Activated CD8-positive, alpha-beta memory T cell treated with anti-CD3 and anti-CD28 coated beads, Interleukin-2, amount 10 ng/mL, durations not matched to agents 7 days and 5 days (primary cell): Measurements from ENCODE around the gene TIGD2. TPM values are rescaled to one million over a fixed set of nuclear protein-coding genes. Genes with fewer than 3 reads are reported as not detected.
A peak's percentile ranks its signal among the peaks of the same experiment; 100 is the strongest.

Source experiments
- ATAC-seq: fragments of 150-1000 bp; cut with Tn5 transposase; one replicate; pipeline ENCODE4 v1.10.0; 2021; ENCODE audit warnings: moderate library complexity
- CTCF ChIA-PET: fragments of 350-600 bp; sonication (Branson Sonifier 250); formaldehyde crosslinking; loops from one replicate; lab custom pipeline; 2021; ENCODE audit warnings: antibody characterized with exemption; lab: Charles Lee
- DNase-seq: peaks from one replicate; pipeline ENCODE4 v3.0.0-alpha.2; 2020
- H3K27ac Mint-ChIP-seq: one replicate; pipeline ENCODE4 v1.8.0; 2021; ENCODE audit warnings: mild to moderate bottlenecking, mixed read lengths
- H3K27me3 Mint-ChIP-seq: one replicate; pipeline ENCODE4 v1.8.0; 2021; ENCODE audit warnings: mixed read lengths
- H3K36me3 Mint-ChIP-seq: one replicate; pipeline ENCODE4 v1.8.0; 2021; ENCODE audit warnings: mild to moderate bottlenecking, mixed read lengths
- H3K4me1 Mint-ChIP-seq: one replicate; pipeline ENCODE4 v1.8.0; 2021; ENCODE audit warnings: mixed read lengths
- H3K4me3 Mint-ChIP-seq: one replicate; pipeline ENCODE4 v1.8.0; 2021; ENCODE audit warnings: mild to moderate bottlenecking, moderate library complexity, mixed read lengths
- H3K9me3 Mint-ChIP-seq: one replicate; pipeline ENCODE4 v1.8.0; 2022; ENCODE audit warnings: low read depth, mixed read lengths
- total RNA-seq, 2 experiments: library from RNA; stranded (reverse); gene quantifications; one replicate each; pipeline ENCODE4 v1.2.3, GENCODE V29; 2021

Gene TIGD2
- total RNA-seq, 2 experiments from 2014 or later, result 3.7 to 4.6 TPM

DNA sequence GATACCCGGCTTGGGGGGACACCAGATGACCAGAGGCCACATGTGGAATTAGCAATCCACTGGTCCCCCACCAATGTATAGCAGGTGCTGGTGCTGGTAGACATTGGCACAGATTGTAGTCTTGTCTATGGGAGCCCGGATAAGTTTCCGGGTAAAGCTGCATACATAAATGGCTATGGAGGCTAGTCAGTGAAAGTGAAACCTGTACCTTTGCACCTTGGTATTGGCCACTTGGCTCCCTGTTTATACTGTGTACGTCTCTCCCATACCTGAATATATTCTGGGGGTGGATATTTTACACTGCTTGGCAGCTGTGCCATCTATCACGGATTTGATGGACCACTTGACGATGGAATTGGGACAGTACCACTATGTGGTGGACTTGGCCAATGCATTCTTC lies 5.6 kb upstream of the TIGD2 start:
- Mint-ChIP-seq H3K4me1 (peaks cover 8% of the 10 kb centered on the region), H3K36me3 (no peaks in the 10 kb centered on the region), H3K27me3 (peaks cover 23% of the 10 kb centered on the region), H3K4me3 (no peak overlapping the region), H3K27ac (no peak overlapping the region), H3K9me3 (peaks cover 2% of the 10 kb centered on the region)
- CTCF ChIA-PET, result no interaction called here
- no peak for DNase-seq
- no peak for ATAC-seq

DNA sequence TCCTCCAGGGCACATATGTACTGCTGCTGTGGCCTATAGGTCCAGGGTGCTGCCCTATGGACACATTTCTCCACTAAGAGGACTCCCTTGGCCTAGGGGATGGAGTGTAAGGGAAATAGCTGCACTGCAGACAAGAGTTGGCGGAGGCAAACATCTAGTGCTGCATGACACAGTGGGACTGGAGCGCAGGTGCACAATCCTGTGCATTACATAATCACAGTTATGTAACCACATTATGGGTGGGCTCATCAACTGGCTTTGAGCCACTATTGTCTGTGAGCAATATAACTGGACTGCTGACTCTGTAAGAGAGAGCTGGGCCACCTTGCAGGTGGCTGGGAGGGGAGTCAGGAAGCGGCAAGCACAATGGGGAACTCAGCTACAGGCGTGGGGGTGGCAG lies 3.2 kb upstream of the TIGD2 start:
- Mint-ChIP-seq H3K4me1 (peaks cover 18% of the 10 kb centered on the region), H3K27me3 (peaks cover 27% of the 10 kb centered on the region), H3K9me3 (peaks cover 2% of the 10 kb centered on the region), H3K36me3 (peaks cover 7% of the 10 kb centered on the region), H3K4me3 (no peak overlapping the region), H3K27ac (no peak overlapping the region)
- no peak for ATAC-seq
- no peak for DNase-seq
- CTCF ChIA-PET, result no interaction called here

DNA sequence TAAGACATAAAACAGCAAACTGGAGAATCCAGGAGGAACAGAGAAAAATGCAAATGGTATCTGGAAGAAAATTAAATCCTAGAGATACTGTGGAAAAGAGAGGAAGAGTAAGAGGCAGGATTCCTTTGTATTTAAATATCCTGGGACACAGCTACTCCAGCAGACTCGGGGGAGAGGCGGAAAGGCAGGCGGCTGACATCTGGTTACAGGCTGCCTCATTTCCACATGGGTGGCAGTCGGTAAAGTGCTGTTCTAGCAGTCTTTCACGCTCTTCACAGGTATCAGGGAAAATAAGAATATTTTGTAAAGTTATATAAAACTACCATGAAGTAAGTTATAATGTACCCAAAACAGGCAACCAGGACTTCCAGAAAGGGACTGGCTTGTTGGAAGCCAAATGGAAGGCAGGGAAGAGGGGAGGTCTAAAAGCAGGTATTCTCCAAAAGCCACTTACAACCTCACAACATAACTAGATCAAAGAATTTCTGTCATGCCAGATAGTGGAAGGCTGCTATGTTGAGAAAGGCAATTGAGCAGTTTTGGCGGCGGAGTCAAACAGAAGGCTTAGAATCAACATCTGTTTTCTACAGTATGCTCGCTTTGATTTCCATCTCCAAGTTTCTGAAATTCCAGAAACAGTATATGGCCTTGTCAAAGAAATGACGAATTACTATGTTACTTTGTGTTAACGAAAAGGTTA lies 1.3 kb upstream of the TIGD2 start:
- ATAC-seq (no peak), DNase-seq (no peak)
- peaks cover 11% of the 10 kb centered on the region for H3K36me3 Mint-ChIP-seq
- H3K4me3 Mint-ChIP-seq, result peak overlapping the region; percentile 79
- peaks cover 2% of the 10 kb centered on the region for H3K9me3 Mint-ChIP-seq
- CTCF ChIA-PET, result interaction anchor here (0.9 kb wide), 1 partner anchor 286 kb away, joined by 3 read pairs; no protein-coding TSS in a partner anchor
- peaks cover 25% of the 10 kb centered on the region for H3K27me3 Mint-ChIP-seq
- no peak overlapping the region for H3K27ac Mint-ChIP-seq
- peaks cover 20% of the 10 kb centered on the region for H3K4me1 Mint-ChIP-seq

DNA sequence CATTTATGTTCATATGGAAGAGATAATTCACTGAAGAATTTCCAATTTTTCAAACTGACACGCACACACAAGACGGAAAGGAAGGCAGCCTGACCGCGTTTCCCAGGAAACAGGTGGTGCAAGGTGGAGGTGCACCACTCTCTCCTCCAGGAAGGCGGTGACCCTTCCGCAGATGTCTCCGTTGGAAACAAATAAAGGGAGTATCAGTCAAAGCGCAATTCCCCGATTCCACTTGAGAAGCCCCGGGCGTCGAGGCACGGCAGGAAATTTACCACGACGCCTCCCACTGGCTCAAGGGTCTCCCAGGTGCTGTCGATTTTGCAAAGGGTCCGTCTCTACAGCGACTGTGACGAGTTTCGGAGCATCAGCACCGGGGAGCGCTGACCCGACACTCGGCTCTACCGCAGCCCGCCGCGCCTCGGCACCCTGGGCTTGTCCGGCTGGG lies 770 bp upstream of the TIGD2 start:
- no peak for ATAC-seq
- Mint-ChIP-seq H3K36me3 (peaks cover 11% of the 10 kb centered on the region), H3K27ac (no peak overlapping the region), H3K9me3 (peaks cover 2% of the 10 kb centered on the region), H3K4me3 (peak overlapping the region; percentile 79), H3K4me1 (peaks cover 20% of the 10 kb centered on the region), H3K27me3 (peaks cover 25% of the 10 kb centered on the region)
- CTCF ChIA-PET, result interaction anchor here (0.9 kb wide), 1 partner anchor 287 kb away, joined by 3 read pairs; no protein-coding TSS in a partner anchor
- peak; percentile 36 for DNase-seq

DNA sequence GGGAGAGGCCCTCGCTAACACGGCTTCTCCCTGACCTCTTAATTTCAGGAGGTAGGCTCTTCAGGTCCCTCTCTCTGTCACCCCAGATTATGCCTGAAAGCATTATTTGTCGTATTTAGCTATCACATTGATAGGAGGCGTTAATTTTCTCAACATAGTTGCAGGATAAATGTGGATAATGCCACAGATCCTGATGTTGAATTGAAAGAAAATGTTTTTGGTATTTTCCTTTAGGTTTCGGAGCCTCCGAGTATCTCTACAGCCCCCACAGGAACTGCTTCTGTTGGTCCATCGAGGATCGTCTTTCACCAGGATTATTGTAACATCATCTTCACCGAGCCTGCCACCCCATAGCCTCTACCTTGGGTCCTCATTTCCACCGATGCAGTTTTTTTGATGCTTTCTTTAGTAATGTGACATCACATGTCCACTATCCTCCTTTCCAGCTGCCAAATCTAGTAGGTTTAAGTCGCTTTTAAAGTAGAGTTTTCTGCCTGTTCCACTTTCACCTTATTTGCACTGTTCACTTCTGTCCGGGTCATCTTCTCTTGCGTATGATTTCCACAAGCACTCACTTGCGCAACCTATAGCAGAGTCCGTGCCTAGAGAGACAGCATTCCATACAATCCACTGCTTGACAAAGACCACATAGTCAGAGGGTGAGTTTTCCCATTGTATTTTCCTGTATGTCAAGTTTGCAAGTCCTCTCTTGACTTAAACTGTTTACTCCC lies 665 bp downstream of the TIGD2 start:
- no peak for ATAC-seq
- Mint-ChIP-seq H3K27ac (peak overlapping the region; percentile 60), H3K4me1 (peaks cover 20% of the 10 kb centered on the region), H3K9me3 (peaks cover 2% of the 10 kb centered on the region), H3K27me3 (peaks cover 25% of the 10 kb centered on the region), H3K4me3 (peak overlapping the region; percentile 79), H3K36me3 (peaks cover 11% of the 10 kb centered on the region)
- DNase-seq, result no peak
- CTCF ChIA-PET, result interaction anchor here (1.0 kb wide), 1 partner anchor 294 kb away, joined by 3 read pairs; no protein-coding TSS in a partner anchor

DNA sequence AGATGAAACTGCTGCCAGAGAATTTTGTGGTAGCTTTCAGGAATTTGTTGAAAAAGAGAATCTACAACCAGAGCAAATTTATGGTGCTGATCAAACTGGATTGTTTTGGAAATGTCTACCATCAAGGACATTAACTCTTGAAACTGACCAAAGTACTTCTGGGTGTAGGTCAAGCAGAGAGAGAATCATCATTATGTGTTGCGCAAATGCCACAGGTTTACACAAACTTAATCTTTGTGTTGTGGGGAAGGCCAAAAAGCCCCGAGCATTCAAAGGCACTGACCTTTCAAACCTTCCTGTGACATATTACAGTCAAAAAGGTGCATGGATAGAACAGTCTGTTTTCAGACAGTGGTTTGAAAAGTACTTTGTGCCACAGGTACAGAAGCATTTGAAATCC lies 2.1 kb downstream of the TIGD2 start:
- ATAC-seq, result no peak
- Mint-ChIP-seq H3K4me1 (peaks cover 20% of the 10 kb centered on the region), H3K36me3 (peaks cover 11% of the 10 kb centered on the region), H3K27me3 (peaks cover 21% of the 10 kb centered on the region), H3K27ac (no peak overlapping the region), H3K4me3 (no peak overlapping the region), H3K9me3 (no peaks in the 10 kb centered on the region)
- CTCF ChIA-PET, result no interaction called here
- DNase-seq, result no peak

DNA sequence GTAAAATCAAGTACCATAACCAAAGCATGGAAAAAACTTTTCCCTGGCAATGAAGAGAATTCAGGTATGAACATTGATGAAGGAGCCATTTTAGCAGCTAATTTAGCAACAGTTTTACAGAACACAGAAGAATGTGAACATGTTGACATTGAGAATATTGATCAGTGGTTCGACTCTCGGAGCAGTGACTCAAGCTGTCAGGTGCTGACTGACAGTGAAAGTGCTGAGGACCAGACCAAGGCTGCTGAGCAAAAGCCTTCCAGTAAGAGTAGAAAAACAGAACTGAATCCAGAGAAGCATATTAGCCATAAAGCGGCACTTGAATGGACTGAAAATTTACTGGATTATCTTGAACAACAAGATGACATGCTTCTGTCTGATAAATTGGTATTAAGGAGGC lies 2.8 kb downstream of the TIGD2 start:
- H3K4me3 Mint-ChIP-seq, result no peak overlapping the region
- no peak overlapping the region for H3K27ac Mint-ChIP-seq
- peaks cover 20% of the 10 kb centered on the region for H3K4me1 Mint-ChIP-seq
- ATAC-seq (no peak), DNase-seq (no peak)
- H3K27me3 Mint-ChIP-seq, result peaks cover 17% of the 10 kb centered on the region
- no peaks in the 10 kb centered on the region for H3K9me3 Mint-ChIP-seq
- H3K36me3 Mint-ChIP-seq, result peaks cover 11% of the 10 kb centered on the region
- CTCF ChIA-PET, result no interaction called here

DNA sequence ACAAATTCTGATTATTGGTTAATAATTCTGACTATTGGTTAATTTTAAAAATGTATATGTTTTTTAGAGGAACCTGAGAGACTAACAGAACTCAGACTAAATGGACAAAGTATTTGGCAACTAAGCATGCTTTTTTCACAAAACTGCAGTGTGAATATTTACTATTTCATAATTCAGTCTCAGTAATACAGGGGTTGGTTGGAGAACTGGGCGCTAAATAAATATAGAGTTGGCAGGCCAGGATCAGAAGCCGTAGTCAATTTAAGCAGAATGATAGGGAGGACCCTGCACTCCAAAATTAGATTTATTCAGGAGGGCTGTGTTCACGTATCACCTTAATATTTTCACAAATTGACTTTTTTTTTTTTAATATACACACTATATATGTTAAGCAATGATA lies 5.8 kb downstream of the TIGD2 start:
- Mint-ChIP-seq H3K27ac (no peak overlapping the region), H3K4me3 (no peak overlapping the region), H3K9me3 (no peaks in the 10 kb centered on the region), H3K27me3 (no peaks in the 10 kb centered on the region), H3K36me3 (peaks cover 11% of the 10 kb centered on the region), H3K4me1 (peaks cover 10% of the 10 kb centered on the region)
- CTCF ChIA-PET, result no interaction called here
- ATAC-seq, result no peak
- no peak for DNase-seq

DNA sequence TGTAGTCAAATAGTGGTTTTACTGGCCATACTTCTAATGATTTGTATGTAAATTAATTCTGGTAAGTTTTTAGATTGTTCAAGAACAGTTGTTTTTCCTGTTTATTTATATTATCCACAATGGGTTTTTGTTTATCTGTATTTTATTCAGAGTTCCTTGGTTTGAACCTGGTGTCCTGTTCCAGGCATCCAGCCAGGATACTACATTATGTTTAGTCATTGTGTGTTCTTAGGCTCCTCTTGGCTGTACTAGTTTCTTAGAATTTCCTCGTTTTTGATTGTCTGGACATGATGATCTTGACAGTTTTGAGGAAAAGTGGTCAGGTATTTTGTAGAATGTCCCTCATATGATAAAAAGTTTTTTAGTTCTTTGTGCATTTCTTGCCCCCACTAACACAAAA lies 7.8 kb downstream of the TIGD2 start:
- DNase-seq (no peak), ATAC-seq (no peak)
- Mint-ChIP-seq H3K27ac (no peak overlapping the region), H3K27me3 (no peaks in the 10 kb centered on the region), H3K4me1 (no peaks in the 10 kb centered on the region), H3K36me3 (peaks cover 1% of the 10 kb centered on the region), H3K9me3 (no peaks in the 10 kb centered on the region), H3K4me3 (no peak overlapping the region)
- CTCF ChIA-PET, result no interaction called here

DNA sequence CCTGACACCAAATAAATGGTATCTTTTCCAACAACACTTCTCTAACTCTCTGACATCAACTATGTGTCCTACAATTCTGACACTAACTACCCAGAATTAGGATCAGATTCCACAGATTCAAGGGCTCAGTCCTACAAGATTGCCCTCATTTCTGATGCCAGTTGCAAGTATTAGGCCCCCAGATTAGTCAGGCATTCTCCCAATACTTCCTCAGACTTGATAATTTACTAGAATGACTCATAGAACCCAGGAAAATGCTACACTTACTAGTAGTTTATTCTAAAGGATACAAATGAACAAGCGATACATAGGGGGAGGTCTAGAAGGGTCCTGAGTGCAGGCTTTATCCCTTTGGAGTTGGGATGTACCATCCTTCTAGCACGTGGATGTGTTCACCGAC lies 8.5 kb downstream of the TIGD2 start:
- Mint-ChIP-seq H3K27ac (no peak overlapping the region), H3K4me3 (no peak overlapping the region), H3K27me3 (no peaks in the 10 kb centered on the region), H3K36me3 (peaks cover 1% of the 10 kb centered on the region), H3K4me1 (peaks cover 3% of the 10 kb centered on the region), H3K9me3 (no peaks in the 10 kb centered on the region)
- CTCF ChIA-PET, result no interaction called here
- ATAC-seq (no peak), DNase-seq (no peak)

DNA sequence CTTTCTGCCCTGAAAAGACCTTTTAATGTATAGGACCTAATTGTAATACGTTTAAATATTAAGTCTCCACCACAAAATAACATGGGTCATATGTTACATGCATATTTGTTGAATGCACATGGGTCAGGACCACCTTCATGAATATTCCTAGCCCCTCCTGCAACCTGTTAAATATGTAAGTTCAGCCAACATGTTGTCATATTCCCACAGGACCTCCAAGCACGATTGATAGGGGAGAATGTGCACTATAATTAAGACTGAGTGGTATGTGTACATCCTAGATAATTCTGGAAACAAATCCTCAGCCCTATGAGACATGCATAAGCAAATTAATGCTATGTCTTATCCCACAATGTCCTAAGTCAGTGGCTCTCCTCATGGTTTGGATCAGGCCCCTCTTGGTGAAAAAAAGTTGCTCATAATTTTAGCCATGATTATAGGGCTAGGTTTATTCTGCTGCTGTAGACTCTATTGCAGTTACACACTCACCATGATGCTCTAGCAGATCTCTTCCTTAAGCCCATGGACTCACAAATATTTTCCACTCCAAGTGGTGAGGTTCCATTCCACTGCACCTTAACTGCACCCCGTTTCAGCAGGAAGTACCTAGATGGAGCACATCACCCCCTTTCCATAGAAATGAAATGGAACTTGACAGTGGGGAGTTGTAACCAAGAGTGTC lies 10.2 kb downstream of the TIGD2 start:
- H3K4me3 Mint-ChIP-seq, result no peak overlapping the region

DNA sequence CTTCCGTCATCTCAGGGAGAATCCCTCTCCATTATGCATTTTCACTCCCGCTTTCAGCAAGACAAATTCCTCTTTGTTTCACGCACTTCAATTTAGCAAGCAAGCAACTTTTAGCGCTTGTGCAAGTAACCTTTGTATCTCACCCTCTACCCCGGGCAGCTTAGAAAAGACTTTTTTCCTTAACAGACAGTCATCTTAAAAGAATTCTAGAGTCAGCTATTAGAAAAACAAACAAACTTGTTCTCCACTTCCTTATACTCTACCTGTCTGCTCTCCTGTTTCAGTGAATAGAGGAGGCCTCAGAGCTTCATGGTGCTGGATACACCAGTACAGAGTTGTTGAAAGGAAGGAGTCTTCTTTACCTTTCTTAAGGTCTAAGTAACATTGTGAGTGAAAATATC lies 12.1 kb downstream of the TIGD2 start:
- DNase-seq (no peak), ATAC-seq (no peak)
- Mint-ChIP-seq H3K4me3 (no peak overlapping the region), H3K36me3 (peaks cover 1% of the 10 kb centered on the region), H3K4me1 (peaks cover 16% of the 10 kb centered on the region), H3K27me3 (no peaks in the 10 kb centered on the region), H3K27ac (no peak overlapping the region), H3K9me3 (no peaks in the 10 kb centered on the region)
- CTCF ChIA-PET, result no interaction called here

More for the DNA sequence above, 10.2 kb downstream of the TIGD2 start:
- peaks cover 1% of the 10 kb centered on the region for H3K36me3 Mint-ChIP-seq
- peaks cover 16% of the 10 kb centered on the region for H3K4me1 Mint-ChIP-seq
- H3K27ac Mint-ChIP-seq, result no peak overlapping the region
- DNase-seq, result no peak
- no peak for ATAC-seq
- H3K27me3 Mint-ChIP-seq, result no peaks in the 10 kb centered on the region
- CTCF ChIA-PET, result no interaction called here
- no peaks in the 10 kb centered on the region for H3K9me3 Mint-ChIP-seq

DNA sequence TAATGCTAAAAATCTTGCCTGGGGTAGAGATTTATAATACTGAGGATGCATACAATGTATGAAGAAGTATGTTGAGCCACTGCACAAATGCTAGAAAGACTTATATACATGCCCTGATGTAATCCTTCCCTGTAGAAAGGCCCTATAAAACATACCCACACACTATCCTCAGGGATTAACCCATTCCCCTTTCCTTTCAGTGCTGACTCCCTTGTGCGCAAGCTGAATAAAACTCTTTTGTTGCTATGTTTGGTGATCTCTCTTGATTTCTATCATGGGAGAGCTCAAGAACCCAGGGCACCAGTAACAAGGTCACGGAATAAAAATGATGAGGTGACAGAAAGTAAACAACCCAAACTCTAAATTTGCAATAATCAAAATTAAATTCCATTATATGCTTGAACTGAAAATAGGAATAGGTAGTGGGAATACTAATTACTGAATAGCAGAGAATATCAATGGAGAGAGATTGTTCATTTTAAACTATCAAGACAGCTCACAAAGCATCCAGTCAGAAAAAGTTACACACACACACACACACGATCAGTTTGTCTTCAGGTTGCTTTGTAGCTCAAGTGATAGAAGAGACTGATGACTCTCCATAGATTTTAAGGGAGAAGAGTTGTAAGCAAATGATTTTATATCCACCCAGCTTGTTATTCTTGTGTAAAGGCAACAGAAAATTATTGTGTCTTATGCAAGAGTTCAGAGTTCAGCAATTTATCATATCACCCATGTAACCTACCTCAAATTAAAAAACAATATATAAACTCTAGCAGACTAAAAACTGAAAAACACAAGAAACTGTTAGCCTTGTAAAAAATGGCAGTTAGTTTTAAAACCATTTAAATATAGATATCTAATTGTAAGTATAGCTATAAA lies 14.8 kb downstream of the TIGD2 start:
- H3K36me3 Mint-ChIP-seq, result peaks cover 1% of the 10 kb centered on the region
- no peak overlapping the region for H3K27ac Mint-ChIP-seq
- H3K4me1 Mint-ChIP-seq, result peaks cover 16% of the 10 kb centered on the region
- CTCF ChIA-PET, result no interaction called here
- no peak overlapping the region for H3K4me3 Mint-ChIP-seq
- DNase-seq (no peak), ATAC-seq (no peak)
- H3K27me3 Mint-ChIP-seq, result peaks cover 7% of the 10 kb centered on the region
- H3K9me3 Mint-ChIP-seq, result no peaks in the 10 kb centered on the region
